ENCODE measurements around the gene RIPOR3.

The RIPOR3 gene, protein sequence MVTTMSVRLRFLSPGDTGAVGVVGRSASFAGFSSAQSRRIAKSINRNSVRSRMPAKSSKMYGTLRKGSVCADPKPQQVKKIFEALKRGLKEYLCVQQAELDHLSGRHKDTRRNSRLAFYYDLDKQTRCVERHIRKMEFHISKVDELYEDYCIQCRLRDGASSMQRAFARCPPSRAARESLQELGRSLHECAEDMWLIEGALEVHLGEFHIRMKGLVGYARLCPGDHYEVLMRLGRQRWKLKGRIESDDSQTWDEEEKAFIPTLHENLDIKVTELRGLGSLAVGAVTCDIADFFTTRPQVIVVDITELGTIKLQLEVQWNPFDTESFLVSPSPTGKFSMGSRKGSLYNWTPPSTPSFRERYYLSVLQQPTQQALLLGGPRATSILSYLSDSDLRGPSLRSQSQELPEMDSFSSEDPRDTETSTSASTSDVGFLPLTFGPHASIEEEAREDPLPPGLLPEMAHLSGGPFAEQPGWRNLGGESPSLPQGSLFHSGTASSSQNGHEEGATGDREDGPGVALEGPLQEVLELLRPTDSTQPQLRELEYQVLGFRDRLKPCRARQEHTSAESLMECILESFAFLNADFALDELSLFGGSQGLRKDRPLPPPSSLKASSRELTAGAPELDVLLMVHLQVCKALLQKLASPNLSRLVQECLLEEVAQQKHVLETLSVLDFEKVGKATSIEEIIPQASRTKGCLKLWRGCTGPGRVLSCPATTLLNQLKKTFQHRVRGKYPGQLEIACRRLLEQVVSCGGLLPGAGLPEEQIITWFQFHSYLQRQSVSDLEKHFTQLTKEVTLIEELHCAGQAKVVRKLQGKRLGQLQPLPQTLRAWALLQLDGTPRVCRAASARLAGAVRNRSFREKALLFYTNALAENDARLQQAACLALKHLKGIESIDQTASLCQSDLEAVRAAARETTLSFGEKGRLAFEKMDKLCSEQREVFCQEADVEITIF

DNA sequence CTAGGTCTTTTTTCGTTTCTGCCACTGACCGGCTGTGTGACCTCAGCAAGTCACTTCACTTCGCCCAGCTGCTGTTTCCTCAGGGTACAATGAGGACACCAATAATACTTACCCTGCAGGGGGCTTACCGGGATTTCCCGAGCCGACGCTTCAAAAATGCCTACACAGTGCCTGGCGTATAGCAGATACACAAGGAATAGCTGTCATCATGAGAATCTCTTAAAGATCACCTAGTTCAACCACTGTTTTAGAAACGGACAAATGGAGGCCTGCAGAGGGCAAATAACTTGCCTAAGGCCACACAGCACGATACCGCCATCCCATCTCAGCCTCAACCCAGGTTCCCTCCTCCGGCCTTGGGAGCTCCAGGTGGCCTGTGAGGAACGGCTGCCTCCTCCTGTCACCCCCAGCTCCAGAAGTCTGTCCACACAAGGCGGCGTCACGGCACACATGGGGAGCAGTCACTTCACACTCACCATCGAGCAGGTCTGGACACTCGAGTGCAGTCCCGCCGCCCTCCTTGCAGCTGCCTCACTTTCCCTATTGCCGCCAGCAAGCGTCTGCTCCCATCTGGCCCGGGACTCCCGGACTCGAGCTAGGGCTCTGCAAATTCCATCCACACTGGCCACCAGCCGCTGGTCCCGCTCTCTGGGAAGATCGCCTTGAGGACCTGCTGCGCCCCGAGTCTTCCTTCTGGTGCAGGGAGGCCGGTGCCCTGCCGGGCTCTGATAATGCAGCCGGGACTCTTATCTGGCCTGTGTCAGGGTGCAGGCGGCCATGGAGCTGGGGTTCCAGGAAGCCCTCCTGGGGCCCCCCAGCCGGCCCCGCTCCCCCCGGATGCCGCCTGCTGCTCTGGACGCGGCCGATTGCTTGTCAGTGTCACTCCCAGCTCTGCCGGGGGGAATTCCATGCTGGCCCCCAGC lies at the start of gene RIPOR3:
Gene RIPOR3 (minus strand): TSS at position 893 of the 923 bp plus-strand sequence. CDS start 414 bp downstream, at position 479.
- no peak for DNase-seq (ENCODE audit: low read depth in 2 of 2)

DNA sequence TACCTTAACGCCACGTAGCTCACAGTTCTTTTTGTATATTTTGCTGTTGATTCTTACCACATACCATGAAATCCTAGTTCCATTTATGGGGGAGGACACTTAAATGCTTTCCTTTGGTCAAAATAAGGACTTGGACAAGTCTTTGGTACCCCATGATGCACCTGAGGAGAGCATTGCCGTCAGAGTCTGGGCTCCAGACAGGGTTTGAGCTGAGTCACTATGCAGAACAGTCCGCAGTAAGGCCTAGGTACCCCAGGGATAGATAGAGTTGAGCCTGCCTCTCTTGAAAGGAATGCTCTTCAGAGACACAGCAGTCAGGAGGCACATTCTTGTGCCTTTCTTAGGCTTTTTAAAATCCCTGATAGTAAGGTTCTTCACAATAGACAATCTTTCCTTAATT lies 46.0 kb upstream of the RIPOR3 start:
- no peak for DNase-seq (ENCODE audit: low read depth in 2 of 2)

DNA sequence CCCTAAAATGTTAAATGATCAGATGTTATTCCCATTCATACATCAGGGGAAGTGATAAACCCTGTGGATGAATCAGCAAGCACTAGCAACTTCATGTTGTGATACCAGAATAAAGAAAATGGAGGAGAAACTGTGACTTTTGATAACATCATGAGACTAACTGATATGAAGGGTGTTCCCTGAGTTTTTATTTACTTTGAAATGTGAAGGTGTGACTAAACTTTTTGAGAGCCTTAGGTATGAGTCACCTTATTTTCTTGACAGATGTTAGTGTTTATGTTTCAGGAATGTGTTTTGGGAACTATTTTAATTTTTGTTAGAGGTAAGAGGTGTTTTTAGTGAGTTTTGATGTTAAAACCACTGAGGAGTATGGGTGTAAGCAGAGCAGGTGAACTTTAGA lies 44.5 kb upstream of the RIPOR3 start:
- DNase-seq (ENCODE audit: low read depth in 2 of 2) = no peak

DNA sequence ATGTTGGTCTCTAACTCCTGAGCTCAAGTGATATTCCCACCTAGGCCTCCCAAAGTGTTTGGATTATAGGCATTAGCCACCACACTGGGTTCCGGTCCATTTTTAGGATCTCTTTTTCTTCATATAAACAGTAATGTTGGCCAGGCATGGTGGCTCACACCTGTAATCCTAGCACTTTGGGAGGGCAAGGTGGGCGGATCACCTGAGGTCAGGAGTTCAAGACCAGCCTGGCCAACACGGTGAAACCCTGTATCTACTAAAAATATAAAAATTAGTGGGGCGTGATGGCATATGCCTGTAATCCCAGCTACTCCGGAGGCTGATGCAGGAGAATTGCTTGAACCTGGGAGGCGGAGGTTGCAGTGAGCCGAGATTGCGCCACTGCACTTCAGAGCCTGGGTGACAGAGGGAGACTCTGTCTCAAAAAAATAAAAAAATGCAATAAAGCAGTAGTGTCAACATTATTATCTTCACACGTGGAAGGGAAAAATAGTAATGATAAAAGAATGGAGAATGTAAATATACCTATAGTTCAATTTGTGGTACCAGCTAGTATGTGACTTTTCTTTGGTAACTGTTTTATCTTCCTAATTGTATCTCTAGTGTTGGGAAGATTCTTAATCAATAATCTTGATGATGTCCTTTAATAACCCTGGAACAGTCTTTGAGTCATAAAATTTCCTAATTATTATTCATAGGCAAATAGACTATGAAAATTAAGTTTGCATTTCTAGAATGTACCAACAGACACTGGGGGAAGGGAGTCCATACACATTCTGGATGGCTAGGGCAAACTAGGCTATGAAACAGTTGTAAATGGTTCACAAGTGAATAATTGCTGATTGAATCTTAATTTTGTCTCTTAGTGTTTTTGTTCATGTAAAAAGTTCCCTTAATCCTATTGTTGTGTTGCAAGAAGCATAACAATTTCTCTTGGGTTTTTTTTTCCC lies 43.7 kb upstream of the RIPOR3 start:
- DNase-seq (ENCODE audit: low read depth in 2 of 2) = no peak

DNA sequence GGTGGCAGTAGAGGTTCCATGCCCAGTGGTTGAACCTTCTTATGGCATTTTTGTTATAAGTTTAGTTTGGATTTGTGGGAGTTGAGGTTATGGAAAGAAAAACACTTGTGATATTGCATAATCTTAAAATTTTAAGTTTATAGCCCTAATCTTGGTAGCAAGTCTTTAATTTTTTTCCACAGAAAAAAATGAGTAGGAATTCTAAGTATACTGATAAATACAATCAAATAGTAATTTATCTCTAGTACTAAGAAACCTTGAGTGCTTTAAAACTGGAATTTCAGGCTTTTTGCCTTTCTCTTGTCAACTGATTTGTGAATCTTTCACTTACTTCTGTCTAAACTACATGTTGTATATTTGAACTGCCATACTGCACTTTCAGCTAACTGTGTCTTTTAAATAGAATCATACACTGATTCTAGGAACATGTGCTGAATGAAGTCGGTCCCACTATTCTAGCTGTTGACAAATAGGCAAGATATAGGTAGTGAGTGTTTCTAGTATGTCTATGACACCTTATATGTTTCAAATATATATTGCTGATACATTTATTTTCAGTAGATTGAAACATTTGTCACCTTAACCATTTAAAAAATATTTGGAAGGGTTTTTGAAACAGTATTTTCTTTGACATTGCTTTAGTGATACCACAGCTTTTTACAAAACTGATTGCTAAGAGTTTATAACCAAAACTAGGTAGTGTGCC lies 42.5 kb upstream of the RIPOR3 start:
- no peak for DNase-seq (ENCODE audit: low read depth in 2 of 2)

DNA sequence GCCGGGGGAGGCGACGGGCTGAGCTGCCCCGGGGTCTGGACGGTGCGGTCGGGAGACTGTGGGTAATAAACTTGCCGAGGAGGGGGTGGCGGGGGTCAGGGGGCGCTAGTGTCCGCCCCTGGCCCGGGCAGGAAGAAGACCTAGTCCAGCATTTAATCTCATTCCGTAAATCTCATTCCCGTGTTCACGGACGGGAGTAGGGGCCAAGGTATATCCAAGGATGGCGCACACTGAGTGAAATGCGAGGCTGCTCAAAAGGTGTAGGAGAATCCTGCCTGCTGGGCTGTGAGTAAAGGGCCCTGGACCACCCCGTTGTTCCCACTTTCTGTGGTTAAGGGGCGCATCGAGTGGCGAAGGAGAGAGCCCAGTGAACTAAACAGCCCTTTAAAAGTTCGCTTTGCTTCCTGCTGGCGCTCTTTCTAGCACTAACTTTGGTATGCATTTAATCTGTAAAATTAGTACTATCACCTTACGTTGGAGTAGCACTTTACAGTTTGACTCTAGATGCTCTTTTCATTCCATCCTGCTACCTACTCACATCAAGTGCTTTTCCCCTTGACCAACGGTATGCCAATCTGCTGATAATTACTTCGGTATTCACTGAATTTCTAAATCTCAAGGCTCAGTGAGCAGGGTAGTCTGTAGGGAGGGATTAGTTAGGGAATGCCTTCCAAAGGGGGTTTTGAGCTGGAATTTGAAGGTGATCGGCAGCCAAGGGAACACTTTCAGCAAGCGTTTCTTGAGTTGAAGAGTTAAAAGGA lies 40.8 kb upstream of the RIPOR3 start:
- DNase-seq (ENCODE audit: low read depth in 2 of 2) = no peak

DNA sequence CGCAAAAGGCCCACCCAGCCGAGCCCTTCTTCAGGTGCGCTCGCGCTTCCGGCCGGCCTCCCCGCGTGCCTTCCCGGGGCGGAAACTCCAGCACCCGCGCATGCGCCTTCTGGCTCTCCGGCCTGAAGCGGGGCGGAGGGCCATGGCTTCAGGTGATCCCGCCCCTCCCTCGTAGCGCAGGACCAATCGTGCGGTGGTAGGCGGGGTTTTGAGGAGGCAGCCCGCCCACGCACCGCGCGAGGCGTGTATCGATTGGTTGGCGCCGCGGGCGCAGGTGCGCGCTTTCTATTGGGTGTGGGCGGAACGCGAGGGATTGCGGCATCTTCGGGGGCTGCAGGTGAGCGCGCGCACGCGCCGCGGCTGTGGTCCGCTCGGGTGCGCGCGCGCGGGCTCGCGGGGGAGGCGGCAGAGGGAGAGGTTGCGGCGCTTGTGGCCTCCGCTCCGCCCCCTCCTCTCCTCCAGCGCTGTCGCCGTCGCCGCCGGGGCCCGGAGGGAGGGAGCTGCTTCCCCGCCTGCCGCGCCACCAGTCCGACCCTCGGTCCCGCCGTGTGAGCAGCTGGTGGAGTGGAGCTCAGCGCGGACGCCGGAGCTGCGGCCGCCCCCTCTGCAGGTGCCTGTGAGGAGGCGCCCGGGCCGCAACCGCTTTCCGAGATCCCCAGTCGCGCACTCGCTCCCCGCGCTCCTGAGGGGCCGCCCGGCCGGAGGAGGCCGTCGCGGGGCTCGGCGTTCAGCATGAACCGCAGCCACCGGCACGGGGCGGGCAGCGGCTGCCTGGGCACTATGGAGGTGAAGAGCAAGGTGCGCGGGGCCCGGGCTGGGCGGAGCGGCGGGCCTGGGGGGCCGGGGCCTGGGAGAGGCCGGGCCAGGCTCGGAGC lies 40.0 kb upstream of the RIPOR3 start, which contains the start of gene PARD6B:
Gene PARD6B (plus strand): TSS at position 526 of the 875 bp plus-strand sequence. CDS start 207 bp downstream, at position 733.
- DNase-seq (ENCODE audit: low read depth in 2 of 2) = peak; percentile 99

DNA sequence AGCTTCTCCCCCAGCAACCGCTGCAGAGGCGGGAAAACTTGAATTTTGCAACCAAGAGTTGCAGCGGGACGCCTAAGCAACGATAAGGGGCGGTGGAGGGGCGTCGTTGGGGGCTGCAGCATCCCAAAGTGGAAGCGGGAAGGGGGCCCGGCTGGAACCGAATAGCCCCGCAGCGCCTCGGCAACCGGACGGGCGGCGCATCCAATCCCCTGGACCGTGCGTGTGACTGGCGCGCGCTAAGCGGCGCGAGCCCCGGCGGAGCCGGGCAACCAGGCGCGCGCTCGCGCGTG lies 39.4 kb upstream of the RIPOR3 start:
- DNase-seq (ENCODE audit: low read depth in 2 of 2) = no peak

DNA sequence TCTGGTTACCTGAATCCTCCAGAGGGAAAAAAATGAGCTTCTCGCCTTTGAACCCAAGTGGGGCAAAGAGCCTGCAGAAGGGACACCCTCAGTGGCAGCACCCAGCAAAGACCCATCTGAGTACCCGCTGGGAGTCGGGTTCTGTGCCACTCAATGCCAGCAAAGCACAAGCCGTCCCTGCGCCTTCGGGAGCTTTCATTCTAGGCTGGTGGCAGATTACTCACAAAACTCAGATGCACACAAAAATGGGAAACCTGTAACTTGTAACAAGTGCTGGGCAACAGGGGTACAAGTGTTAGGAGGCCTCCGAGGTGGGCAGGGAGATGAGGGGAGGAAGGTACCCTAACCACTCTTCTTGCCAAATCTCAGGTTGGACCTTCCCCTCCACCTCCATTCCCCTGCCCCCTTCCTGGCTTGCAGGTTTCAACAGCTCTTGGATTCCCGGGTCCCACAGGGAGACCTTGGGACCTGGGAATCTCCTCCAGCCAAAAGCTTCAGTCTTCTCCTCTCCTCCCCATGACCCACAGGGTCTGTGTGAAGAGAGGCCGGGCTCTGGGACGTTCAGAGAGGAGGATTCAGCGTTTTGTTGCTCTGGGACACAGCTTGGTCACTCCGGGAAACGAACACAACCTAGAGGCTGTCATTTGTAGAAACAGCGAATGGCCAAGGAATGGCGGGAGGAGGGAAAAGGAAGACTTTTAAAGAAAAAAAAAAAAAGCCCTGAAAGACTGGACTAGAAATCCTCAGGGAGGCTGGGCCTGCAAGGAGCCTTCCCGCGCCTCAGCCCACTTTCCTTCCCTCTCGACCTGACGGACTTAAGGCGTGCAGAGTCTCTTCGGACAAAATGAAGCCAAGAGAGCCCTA lies 38.8 kb upstream of the RIPOR3 start:
- DNase-seq (ENCODE audit: low read depth in 2 of 2) = no peak

DNA sequence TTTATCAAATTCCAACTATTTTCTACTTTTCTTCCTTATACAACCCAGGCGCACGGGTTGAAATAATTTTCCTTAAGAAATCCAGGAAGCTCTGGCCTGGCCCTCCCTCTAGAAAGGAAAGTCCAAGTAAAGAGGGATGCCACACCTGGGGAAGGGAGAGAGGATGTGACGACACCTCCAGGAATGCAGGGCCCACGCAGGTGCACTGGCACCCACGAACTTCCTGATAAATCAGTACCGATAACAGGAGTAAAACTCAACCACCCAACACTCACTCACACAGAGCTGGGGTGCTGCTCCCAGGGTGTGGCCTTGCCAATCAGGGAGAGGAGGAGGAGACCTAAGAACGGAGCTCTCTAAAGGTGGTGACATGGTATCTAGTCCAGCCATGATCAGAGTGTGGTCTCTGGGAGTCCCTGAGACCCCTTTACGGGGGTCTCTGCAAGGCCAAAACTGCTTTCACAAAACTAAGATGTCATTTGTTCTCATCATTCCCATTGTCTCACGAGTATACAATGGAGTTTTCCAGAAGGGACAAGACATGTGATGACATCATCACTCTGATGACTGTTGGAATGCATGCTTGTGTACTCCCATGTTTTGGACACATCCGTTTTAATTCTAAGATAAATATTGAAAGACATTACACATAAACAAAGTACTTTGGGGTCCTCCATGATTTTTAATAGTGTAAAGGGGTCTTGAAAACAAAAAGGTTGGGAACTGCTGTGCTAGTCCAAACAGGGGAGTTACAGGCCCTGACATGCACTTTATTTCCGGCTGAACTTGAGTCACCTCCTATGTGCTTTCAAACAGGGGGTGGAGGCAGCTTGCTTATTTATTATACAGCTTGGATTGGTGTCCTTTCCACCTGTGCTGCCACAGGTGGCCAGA lies 37.9 kb upstream of the RIPOR3 start:
- DNase-seq (ENCODE audit: low read depth in 2 of 2) = no peak

DNA sequence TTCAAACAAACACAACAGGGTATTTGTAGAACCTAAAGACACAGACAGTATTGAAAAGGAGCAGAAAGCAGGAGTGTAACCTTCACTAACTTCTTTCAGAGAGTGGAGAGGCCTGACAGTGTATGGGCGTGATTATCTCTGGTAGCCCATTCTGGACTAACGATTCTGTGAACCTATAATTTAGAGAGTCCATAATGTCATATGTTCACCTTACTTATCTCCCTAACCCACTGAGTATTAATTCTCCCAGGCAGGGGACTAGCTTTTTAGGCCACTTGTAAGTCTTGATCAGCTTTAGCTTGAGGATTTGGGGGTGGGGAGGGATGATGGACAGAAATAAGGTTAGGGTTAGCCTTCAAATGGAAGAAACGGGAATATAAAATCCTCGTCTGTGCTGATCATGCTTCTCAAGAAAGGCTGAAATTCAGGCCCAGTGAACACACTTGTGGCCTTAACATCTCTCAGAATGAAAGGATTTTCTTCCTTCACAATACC lies 37.2 kb upstream of the RIPOR3 start:
- no peak for DNase-seq (ENCODE audit: low read depth in 2 of 2)

DNA sequence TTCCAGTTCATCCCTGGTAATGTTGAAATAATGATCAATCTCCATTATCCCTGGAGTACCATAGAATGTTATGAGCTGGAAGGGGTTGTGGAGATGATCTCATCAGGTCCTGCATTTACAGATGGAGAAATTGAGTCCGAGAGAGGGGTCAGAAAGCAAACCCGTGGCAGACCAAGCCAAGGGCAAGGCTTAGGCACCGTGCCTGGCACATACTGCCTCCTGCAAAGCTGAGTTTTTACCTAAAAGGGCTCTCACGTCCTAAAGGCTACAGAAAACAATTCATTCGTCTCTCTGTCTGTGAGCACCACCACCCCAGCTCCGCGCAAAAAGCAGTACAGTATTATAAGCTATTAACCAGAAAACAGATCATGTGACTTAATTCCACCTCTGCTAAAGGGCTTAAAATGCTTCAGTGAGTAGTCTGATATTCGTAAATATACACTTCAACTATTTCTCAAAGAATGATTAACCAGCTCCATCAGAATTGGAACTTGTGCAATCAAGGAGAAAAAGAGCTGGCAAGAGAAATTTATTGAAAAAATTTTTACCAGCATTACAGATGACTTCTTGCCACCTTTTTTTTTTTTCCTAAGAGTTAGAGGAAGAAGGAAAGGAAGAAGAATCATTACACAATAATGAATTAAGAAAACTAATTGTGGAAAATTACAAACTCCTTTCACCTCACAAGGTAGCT lies 36.6 kb upstream of the RIPOR3 start:
- no peak for DNase-seq (ENCODE audit: low read depth in 2 of 2)

DNA sequence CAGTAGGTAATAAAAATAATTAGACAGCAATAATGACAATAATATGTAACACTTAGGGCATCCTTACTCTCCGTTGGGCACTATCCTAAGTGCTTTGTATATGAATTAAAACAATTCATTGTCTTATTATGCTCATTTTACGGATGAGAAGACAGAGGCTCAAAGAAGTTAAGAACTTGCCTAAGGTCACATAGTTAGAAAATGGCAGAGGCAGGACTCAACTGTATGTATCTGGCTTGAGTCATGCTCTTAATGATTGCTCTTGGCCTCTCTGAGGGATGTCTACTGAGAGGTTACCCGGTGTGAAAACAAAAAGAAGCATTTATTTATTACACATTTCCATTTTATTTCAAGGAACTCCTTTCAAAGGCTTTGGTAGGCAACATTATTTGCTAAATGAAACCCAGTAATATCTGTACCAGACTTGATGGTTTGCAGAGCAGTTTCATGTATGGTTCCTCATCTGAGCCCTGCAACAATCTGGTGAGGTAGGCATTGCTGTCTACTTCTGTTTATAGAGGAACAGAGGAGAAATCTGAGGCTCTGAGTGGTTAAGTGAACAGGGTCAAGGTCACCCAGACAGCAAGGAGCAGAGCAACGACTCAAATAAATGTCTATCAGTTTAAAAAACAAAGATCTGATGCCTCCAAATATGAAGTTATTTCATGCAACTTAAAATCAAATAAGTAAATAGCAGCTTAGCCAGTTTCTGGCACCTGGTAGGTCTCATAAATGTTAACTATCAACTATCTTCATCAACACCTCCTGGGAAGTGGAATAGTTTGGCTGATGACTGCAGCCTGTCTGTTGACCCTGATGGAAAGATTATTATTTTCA lies 35.8 kb upstream of the RIPOR3 start:
- DNase-seq (ENCODE audit: low read depth in 2 of 2) = no peak

DNA sequence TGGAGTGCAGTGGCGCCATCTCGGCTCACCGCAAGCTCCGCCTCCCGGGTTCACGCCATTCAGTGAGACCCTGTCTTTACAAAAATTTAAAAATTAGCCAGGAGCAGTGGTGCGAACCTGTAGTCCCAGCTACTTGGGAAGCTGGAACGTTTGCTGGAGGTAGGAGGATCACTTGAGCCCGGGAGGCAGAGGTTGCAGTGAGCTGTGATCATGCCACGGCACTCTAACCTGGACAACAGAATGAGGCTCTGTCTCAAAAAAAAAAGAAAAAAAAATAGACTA lies 34.3 kb upstream of the RIPOR3 start:
- no peak for DNase-seq (ENCODE audit: low read depth in 2 of 2)
